GM23248 (cell line): ENCODE measurements around the gene CLMP. TPM values are rescaled to one million over a fixed set of nuclear protein-coding genes. Genes with fewer than 3 reads are reported as not detected.

Source experiments
- DNase-seq: peaks from one replicate; pipeline ENCODE4 v3.0.0-alpha.2; 2015
- H2AFZ ChIP-seq: fragments of 200-600 bp; sonication (generic); 2 replicates; pipeline ENCODE4 v1.6.1; 2016; ENCODE audit warnings: antibody characterized with exemption
- H3F3A ChIP-seq: fragments of 200-600 bp; sonication (generic); 2 replicates; pipeline ENCODE4 v1.6.1; 2016; ENCODE audit warnings: mild to moderate bottlenecking, antibody characterized with exemption, mixed run types; ENCODE audit not compliant: insufficient read depth
- H3K27ac ChIP-seq: fragments of 200-600 bp; sonication (generic); 2 replicates; pipeline ENCODE4 v1.5.1; 2016; ENCODE audit warnings: mild to moderate bottlenecking
- H3K27me3 ChIP-seq: fragments of 200-600 bp; sonication (generic); replicated peaks from 2 replicates; pipeline ENCODE4 v1.6.1; 2016; ENCODE audit warnings: mild to moderate bottlenecking; ENCODE audit not compliant: insufficient read depth
- H3K36me3 ChIP-seq: fragments of 200-600 bp; sonication (generic); 2 replicates; pipeline ENCODE4 v1.6.1; 2016; ENCODE audit warnings: low read depth, mild to moderate bottlenecking
- H3K4me1 ChIP-seq: fragments of 200-600 bp; sonication (generic); 2 replicates; pipeline ENCODE4 v1.6.1; 2016; ENCODE audit warnings: mild to moderate bottlenecking; ENCODE audit not compliant: insufficient read depth
- H3K4me2 ChIP-seq: fragments of 200-600 bp; sonication (generic); one replicate; pipeline ENCODE4 v1.6.1; 2016; ENCODE audit warnings: mild to moderate bottlenecking; ENCODE audit not compliant: unreplicated experiment
- H3K4me3 ChIP-seq: fragments of 200-600 bp; sonication (generic); 2 replicates; pipeline ENCODE4 v1.5.1; 2016; ENCODE audit warnings: mild to moderate bottlenecking
- H3K79me2 ChIP-seq: fragments of 200-600 bp; sonication (generic); 2 replicates; pipeline ENCODE4 v1.6.1; 2016; ENCODE audit warnings: mild to moderate bottlenecking; ENCODE audit not compliant: insufficient read depth
- H3K9ac ChIP-seq: fragments of 200-600 bp; sonication (generic); 2 replicates; pipeline ENCODE4 v1.6.1; 2016; ENCODE audit warnings: mild to moderate bottlenecking
- H3K9me2 ChIP-seq: fragments of 200-600 bp; sonication (generic); 2 replicates; pipeline ENCODE4 v1.6.1; 2016; ENCODE audit warnings: mixed run types, mild to moderate bottlenecking, moderate library complexity; ENCODE audit not compliant: insufficient read depth
- H3K9me3 ChIP-seq: fragments of 200-600 bp; sonication (generic); one replicate; pipeline ENCODE4 v1.6.1; 2017; ENCODE audit warnings: low read depth
- H4K20me1 ChIP-seq: fragments of 200-600 bp; sonication (generic); 2 replicates; pipeline ENCODE4 v1.6.0; 2016; ENCODE audit not compliant: insufficient read depth
- EZH2 ChIP-seq: fragments of 200-600 bp; sonication (generic); IDR thresholded peaks from 2 replicates; pipeline ENCODE4 v1.6.1; 2018; ENCODE audit warnings: antibody characterized with exemption, mild to moderate bottlenecking; ENCODE audit not compliant: insufficient read depth, poor library complexity, severe bottlenecking
- EZH2phosphoT487 ChIP-seq: fragments of 200-600 bp; sonication (generic); IDR thresholded peaks from 2 replicates; pipeline ENCODE4 v1.6.1; 2018; ENCODE audit warnings: antibody characterized with exemption, moderate library complexity, mild to moderate bottlenecking, low read depth; ENCODE audit not compliant: insufficient read depth
- WGBS, 2 experiments: methylation state at CpG; one replicate each; pipeline ENCODE4 v1.1.6; 2015 to 2017; ENCODE audit warnings: low lambda C conversion rate in 2 of 2, low coverage in 1 of 2; ENCODE audit errors: missing lambda C conversion rate in 2 of 2; 5-methylcytosine and 5-hydroxymethylcytosine counted together
- in situ Hi-C: fragments of 300-500 bp; cut with MboI; formaldehyde crosslinking; loops from 2 replicates; pipeline ENCODE4 v1.15.0; 2020
- polyA plus RNA-seq: library from polyadenylated mRNA; unstranded; fragments of >200 nt; fragmentation: Nextera tagmentation; extraction: Ambion mirVana; gene quantifications from 2 replicates; pipeline ENCODE4 v1.2.1, GENCODE V29; 2016
- total RNA-seq: library from RNA; depleted of rRNA; stranded (reverse); fragments of >200 nt; shearing (Covaris generic); gene quantifications from 2 replicates; pipeline ENCODE4 v1.2.3, GENCODE V29; 2014

The CLMP gene
- total and polyA plus RNA-seq, 2 experiments from 2014 or later, result 166 to 215 TPM

DNA sequence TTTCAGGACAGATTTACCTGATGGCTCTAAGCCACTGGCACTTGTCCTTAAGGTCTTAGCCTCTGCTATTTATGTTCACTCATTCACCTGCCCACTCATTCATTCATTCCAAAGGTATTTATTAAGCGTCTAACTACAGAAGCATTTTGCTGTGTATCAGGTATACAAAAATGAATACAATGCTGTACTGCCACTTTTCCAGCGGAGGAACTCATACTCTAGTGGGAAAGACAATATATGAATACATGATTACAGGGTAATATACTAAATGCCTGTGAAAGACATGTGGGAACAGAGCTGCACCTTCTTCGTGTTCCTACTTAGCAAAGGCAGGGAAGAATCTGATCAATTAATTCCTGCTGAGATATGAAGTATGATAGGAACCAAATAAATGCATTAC lies 43.7 kb downstream of the CLMP start:
- peaks cover 5% of the 10 kb centered on the region; the same call in 1 of the 2 replicates for H4K20me1 ChIP-seq
- H3K36me3 ChIP-seq, result peaks cover 45% of the 10 kb centered on the region
- H3K9me3 ChIP-seq, result no peaks in the 10 kb centered on the region
- TF ChIP-seq EZH2phosphoT487 (no peak), EZH2 (no peak)
- peaks cover 75% of the 10 kb centered on the region for H3F3A ChIP-seq
- no peaks in the 10 kb centered on the region for H3K9me2 ChIP-seq
- H3K79me2 ChIP-seq, result no peaks in the 10 kb centered on the region; the same call in none of the 2 replicates
- H3K4me2 ChIP-seq, result no peak overlapping the region
- no peak overlapping the region for H2AFZ ChIP-seq
- no peaks in the 10 kb centered on the region for H3K4me1 ChIP-seq
- no peak for DNase-seq
- no peak overlapping the region for H3K4me3 ChIP-seq
- no peaks in the 10 kb centered on the region for H3K27me3 ChIP-seq
- in situ Hi-C loops, result no loop called here
- no peak overlapping the region for H3K9ac ChIP-seq
- 96 to 97% methylated on average over 3 of the region's 3 CpGs for WGBS, 2 experiments
- no peak overlapping the region for H3K27ac ChIP-seq

DNA sequence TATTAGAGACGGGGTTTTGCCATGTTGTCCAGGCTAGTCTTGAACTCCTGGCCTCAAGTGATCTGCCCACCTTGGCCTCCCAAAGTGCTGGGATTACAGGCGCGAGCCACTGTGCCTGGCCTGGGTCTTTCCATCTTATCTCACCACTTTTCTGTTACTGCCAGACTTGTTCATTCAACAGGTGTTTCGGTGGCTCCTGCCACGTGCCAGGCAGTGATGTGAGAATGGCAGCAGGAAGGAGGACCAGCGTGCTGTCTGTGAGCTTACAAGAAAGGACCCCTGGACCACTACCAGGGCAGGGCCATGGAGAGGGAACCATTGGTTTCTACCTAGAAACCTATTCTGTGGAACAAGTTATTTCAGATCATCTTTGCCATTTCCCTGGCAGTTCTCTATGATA lies 44.2 kb downstream of the CLMP start:
- no peaks in the 10 kb centered on the region; the same call in none of the 2 replicates for H3K79me2 ChIP-seq
- H3K4me1 ChIP-seq, result peaks cover 2% of the 10 kb centered on the region
- 90 to 93% methylated on average over 6 of the region's 6 CpGs for WGBS, 2 experiments
- no peak for TF ChIP-seq EZH2phosphoT487
- no peak overlapping the region for H3K9ac ChIP-seq
- H4K20me1 ChIP-seq, result peaks cover 5% of the 10 kb centered on the region; the same call in 1 of the 2 replicates
- no peak overlapping the region for H2AFZ ChIP-seq
- in situ Hi-C loops, result no loop called here
- DNase-seq, result no peak
- H3K4me2 ChIP-seq, result no peak overlapping the region
- H3F3A ChIP-seq, result peaks cover 75% of the 10 kb centered on the region
- H3K27me3 ChIP-seq, result no peaks in the 10 kb centered on the region
- no peak overlapping the region for H3K27ac ChIP-seq
- H3K4me3 ChIP-seq, result no peak overlapping the region
- H3K9me2 ChIP-seq, result no peaks in the 10 kb centered on the region
- no peaks in the 10 kb centered on the region for H3K9me3 ChIP-seq
- H3K36me3 ChIP-seq, result peaks cover 40% of the 10 kb centered on the region

GRCh38 chr11:123148965-123149364 lies 46.1 kb downstream of the CLMP start:
- Histone ChIP-seq H3K9ac (no peak overlapping the region), H4K20me1 (no peaks in the 10 kb centered on the region), H3K9me3 (no peaks in the 10 kb centered on the region), H3F3A (peaks cover 66% of the 10 kb centered on the region), H3K79me2 (no peaks in the 10 kb centered on the region; the same call in none of the 2 replicates), H3K36me3 (peaks cover 26% of the 10 kb centered on the region), H3K9me2 (no peaks in the 10 kb centered on the region), H2AFZ (no peak overlapping the region), H3K27ac (no peak overlapping the region), H3K4me1 (peaks cover 8% of the 10 kb centered on the region), H3K27me3 (no peaks in the 10 kb centered on the region), H3K4me3 (no peak overlapping the region), H3K4me2 (no peak overlapping the region)
- TF ChIP-seq EZH2, result no peak
- TF ChIP-seq EZH2phosphoT487, result no peak
- no peak for DNase-seq
- 77 to 79% methylated on average over 4 of the region's 4 CpGs for WGBS, 2 experiments
- in situ Hi-C loops, result no loop called here

- in situ Hi-C loops, result no loop called here
- TF ChIP-seq EZH2, result no peak
- TF ChIP-seq EZH2phosphoT487, result no peak
- H3K36me3 ChIP-seq, result peaks cover 23% of the 10 kb centered on the region
- H3K79me2 ChIP-seq, result no peaks in the 10 kb centered on the region; the same call in none of the 2 replicates
- H3K27me3 ChIP-seq, result no peaks in the 10 kb centered on the region
- H3K9ac ChIP-seq, result peak overlapping the region; percentile 46
- no peaks in the 10 kb centered on the region for H3K9me2 ChIP-seq
- H2AFZ ChIP-seq, result no peak overlapping the region
- H3K4me2 ChIP-seq, result peak overlapping the region; percentile 26
- no peaks in the 10 kb centered on the region for H4K20me1 ChIP-seq
- WGBS, 2 experiments, result 89 to 94% methylated on average over 9 of the region's 9 CpGs
- no peak for DNase-seq
- peaks cover 8% of the 10 kb centered on the region for H3K4me1 ChIP-seq
- no peak overlapping the region for H3K4me3 ChIP-seq
- no peaks in the 10 kb centered on the region for H3K9me3 ChIP-seq
- peak overlapping the region; percentile 77 for H3K27ac ChIP-seq
- peaks cover 68% of the 10 kb centered on the region for H3F3A ChIP-seq
These were observed 49.4 kb downstream of the CLMP start for GRCh38 chr11:123145661-123146060.

DNA sequence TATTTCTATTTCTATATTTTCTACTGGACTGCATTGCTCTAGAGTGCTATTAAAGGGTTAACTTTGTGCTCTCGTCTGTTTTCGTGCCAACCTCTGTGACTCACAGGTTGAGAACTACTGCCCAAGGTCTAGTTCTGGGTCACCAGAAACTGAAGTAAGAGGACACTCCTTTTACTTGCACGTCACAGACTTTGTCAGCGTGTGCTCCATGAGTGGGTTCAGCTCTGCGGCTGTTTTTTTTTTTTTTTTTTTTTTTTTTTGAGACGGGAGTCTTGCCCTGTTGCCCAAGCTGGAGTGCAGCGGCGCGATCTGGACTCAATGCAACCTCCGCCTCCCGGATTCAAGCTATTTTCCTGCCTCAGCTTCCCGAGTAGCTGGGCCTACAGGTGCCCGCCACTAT lies 49.8 kb downstream of the CLMP start:
- no peaks in the 10 kb centered on the region; the same call in none of the 2 replicates for H3K79me2 ChIP-seq
- in situ Hi-C loops, result no loop called here

More for the DNA sequence above, 49.8 kb downstream of the CLMP start:
- Histone ChIP-seq H3K9me2 (no peaks in the 10 kb centered on the region), H3K9ac (peak overlapping the region; percentile 46), H3K4me1 (peaks cover 8% of the 10 kb centered on the region), H2AFZ (no peak overlapping the region), H3K4me3 (no peak overlapping the region), H3K36me3 (peaks cover 23% of the 10 kb centered on the region), H4K20me1 (no peaks in the 10 kb centered on the region), H3K9me3 (no peaks in the 10 kb centered on the region), H3F3A (peaks cover 68% of the 10 kb centered on the region), H3K27ac (peak overlapping the region; percentile 77), H3K4me2 (no peak overlapping the region), H3K27me3 (no peaks in the 10 kb centered on the region)
- WGBS, 2 experiments, result 25 to 27% methylated on average over 13 of the region's 13 CpGs
- TF ChIP-seq EZH2 (no peak), EZH2phosphoT487 (no peak)
- DNase-seq, result peak; percentile 92
